Heart left ventricle (tissue), 13 donors: Measurements from ENCODE around the gene OPHN1.

Experiments
- CTCF ChIP-seq, 12 donors: fragments of 200-600 bp; sonication (generic) in 4 of 12; IDR thresholded peaks; one replicate each; pipeline versions ENCODE4 v1.5.0 to v1.8.0; 2018 to 2022; ENCODE audit warnings: antibody characterized with exemption in 12 of 12, mild to moderate bottlenecking in 5 of 12
- POLR2A ChIP-seq, 2 donors: fragments of 450-650 bp; IDR thresholded peaks; one replicate each; pipeline ENCODE4 v1.6.1; 2017; ENCODE audit warnings: antibody characterized with exemption in 2 of 2, mild to moderate bottlenecking in 2 of 2, moderate library complexity in 2 of 2
- donor health status: ischemic (EF 13 %, LVEDD 7.1; RV severe dilation, severe dysfunction).
- donor health status: DM: no; HTN: yes; CAD: no.
- donor health status: DM: no; HTN: no; CAD: no.
- donor health status: ischemic (EF 25% LVEDD 6.9; RV normal size, moderate dysfunction).
- donor health status: ischemic (EF 25% LVEDD 5.7; RV mildly dilated, moderate dysfunction).
- donor health status: ischemic (EF 35%, LVEDD 5.7; RV mildly dilated, moderate dysfunction).
- donor health status: nonischemic (EF 11% LVEDD 7.7; RV severe dilation, severe dysfunction).
- donor health status: DM: yes; HTN: yes; CAD: no.
- donor health status: PGD.
- donor health status: ischemic (EF 29% LVEDD 5.4; RV normal size, mild dysfunction).
- donor health status: nonischemic (EF 23%, LVEDD 6.1; RV moderate dilation, normal function).

DNA sequence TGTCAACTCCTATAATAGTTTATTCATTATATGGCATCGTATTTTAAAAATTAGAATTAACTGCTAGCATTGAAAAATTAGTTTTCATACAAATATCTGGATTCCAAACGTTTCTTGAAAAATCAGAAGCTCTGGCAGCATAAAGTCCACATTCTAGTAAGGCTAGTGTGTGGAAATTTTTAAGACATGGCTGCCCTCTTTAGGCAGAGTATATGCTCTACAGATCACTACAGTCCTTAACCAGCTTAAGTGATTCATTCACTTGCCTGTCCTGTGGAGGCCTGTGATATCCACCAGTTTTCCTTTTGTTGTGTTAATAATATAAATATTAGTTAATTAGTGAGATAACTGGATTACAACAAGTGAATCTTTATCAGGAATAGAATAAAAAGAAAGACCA lies 287.2 kb downstream of the OPHN1 start:
- peak in 11 of 12 donors; percentile 8 to 51 (median 33) for TF ChIP-seq CTCF (IDR thresholded peaks at IDR 0.05)
- TF ChIP-seq POLR2A (IDR thresholded peaks at IDR 0.05): no peak
